Measurements from ENCODE around the gene FGGY.
A peak's percentile ranks its signal among the peaks of the same experiment; 100 is the strongest.
"Not testable (repeated sequence)": the region's sequence is repeated elsewhere in the genome, so short reads cannot be mapped to it uniquely, and the experiment has no call there.

Gene FGGY

DNA sequence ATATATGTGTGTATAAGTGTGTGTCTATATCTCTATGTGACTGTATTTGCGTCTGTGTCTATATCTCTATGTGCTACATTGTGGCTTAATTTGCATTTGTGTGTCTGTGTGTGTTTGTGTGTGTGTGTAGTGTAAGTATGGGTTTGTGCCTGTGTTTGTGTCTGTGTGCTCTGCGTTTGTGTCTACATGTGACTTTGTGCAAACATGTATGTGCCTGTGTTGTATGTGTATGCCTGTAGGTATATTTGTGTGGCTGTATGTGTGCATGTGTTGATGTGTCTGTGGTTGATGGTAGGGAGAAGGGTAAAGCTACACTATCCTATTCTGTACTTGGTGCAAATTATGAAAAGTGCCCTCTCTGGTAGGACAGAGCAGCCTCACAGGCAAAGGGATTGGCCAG, 7.3 kb upstream of the FGGY start:
- no peak for DNase-seq

GRCh38 chr1:59290193-59290949, 6.5 kb upstream of the FGGY start:
- DNase-seq = peak; percentile 35

- peak; percentile 44 for DNase-seq
Measured at GRCh38 chr1:59291561-59291960, 5.3 kb upstream of the FGGY start.

DNA sequence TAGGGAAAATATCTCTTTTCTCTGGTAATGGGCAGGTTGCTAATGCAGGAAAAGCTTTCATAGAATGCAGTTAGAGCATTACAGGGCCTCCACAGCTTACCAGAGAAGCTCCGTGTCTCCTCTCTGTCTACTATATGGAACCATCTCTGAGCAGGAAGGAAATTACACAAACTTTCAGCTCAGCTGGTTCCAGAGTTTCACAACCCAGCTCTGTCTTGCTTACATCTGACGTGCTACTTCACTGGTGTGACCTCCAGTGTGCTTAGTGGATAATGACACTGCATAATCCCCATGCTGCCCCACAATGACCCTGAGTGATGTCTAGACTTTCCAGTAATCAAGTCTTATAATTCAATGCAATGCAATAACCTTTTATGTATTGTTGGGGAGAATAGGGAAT, 4.3 kb upstream of the FGGY start:
- DNase-seq = peak; percentile 33

- no peak for DNase-seq
Measured at GRCh38 chr1:59293206-59293605, 3.7 kb upstream of the FGGY start.

DNA sequence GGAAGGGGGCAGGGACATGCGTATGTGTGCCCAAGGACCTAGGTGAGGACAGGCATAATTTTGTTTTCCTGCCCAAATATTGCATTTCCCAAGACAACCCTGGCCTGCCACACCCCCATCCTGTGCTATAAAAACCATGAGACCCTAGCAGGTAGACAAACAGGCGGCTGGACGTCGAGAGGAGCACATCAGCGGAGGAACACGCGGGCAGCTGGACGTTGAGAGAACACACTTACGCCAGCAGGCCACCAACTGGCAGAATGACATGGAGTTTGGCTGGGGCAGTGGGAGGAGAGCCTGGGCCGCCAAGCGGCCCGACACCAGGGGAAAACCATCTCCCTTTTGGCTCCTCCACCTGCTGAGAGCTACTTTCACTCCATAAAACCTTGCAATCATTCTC, 3.0 kb upstream of the FGGY start:
- no peak for DNase-seq

DNA sequence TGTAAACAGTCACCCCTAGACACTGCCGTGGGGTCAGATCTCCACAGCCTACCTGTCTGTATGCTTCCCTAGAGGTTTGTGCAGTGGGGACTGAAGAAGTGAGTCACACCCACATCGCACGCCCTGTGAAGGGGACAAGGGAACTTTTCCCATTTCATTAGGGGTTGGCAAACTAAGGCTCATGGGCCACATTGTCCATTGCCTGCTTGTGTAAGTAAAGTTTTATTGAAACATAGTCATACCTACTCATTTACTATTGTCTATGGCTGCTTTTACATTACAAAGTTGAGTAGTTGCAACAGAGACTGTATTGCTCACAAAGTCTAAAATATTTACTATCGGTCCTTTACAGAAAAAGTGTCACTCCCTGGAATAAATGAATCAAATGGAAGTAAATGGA, 2.5 kb upstream of the FGGY start:
- no peak for DNase-seq

- DNase-seq = no peak
Measured at GRCh38 chr1:59295618-59296017, 1.3 kb upstream of the FGGY start.

- no peak for DNase-seq
Measured at GRCh38 chr1:59298026-59298583, 1.2 kb downstream of the FGGY start.

GRCh38 chr1:59298710-59299346, 1.9 kb downstream of the FGGY start:
- peak; percentile 87 for DNase-seq

GRCh38 chr1:59299670-59300069, 2.8 kb downstream of the FGGY start:
- DNase-seq = not testable (repeated sequence)

DNA sequence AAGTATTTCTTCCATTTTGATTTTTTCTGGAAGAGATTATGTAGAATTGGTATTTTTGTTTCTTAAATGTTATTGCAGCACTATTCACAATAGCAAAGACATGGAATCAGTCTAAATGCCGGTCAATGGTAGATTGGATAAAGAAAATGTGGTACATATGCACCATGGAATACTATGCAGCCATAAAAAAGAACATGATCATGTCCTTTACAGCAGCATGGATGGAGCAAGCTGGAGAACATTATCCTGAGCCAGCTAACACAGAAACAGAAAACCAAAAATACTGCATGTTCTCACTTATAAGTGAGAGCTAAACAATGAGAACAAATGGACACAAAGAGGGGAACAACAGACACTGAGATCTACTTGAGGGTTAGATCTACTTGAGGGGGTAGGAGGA, 5.4 kb downstream of the FGGY start:
- DNase-seq = no peak

GRCh38 chr1:59302871-59303270, 6.0 kb downstream of the FGGY start:
- DNase-seq = no peak

GRCh38 chr1:59305188-59305587, 8.3 kb downstream of the FGGY start:
- DNase-seq = no peak

DNA sequence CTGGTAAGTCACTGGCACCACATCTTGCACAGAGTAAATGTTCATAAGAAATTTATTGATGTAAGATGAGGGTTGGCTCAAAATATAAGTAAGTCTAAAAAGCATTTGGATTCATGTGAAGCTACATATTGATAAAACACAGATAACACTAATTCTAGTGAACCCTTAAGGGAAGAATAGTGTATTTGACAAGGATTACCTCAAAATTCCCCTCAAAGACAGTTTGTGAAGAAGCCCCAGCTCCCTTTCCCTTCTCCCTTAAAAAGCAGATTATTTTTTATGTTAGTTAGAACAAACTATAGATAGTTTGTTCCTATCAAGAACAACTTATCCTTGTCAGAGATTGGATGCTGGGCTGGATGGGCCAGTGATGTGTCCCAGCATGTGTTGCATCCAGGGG, 10.7 kb downstream of the FGGY start:
- DNase-seq = no peak

DNA sequence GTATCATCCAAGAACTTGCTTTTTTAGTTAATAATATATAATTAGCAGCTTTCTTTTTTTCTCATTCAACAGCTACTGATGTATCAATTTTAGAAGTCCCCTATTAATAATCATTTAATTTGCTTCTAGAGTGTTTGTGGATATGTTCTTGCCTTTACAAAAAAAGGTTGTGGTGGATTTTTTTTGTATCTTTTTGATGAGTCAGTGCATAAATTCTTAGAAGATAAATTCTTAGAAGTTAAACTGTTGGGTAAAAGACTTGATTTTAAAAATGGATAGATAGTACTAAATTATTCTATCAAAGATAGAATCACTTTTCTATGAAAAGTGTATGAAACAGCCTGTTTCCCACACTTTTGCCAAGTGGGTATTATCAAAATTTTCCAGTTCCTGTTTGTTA, 11.9 kb downstream of the FGGY start:
- DNase-seq = no peak

DNA sequence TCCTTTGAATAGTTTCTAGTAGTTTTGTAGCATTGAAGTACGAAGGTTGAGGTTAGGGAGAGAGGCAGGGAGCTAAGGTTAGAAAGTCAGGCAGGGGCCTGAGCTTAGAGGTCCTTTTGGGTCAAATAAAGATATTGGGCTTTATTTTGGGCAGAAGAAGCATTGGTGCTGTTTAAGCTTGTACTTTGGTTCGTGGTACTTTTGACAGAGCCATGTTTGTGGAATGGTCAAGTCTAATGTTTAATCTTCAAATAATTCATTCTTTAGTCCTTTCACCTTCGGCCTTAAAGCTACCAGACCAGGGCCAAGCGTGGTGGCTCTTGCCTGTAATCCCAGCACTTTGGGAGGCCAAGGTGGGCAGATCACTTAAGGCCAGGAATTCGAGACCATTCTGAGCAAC, 12.5 kb downstream of the FGGY start:
- no peak for DNase-seq

GRCh38 chr1:59309795-59310548, 13.1 kb downstream of the FGGY start:
- no peak for DNase-seq

DNA sequence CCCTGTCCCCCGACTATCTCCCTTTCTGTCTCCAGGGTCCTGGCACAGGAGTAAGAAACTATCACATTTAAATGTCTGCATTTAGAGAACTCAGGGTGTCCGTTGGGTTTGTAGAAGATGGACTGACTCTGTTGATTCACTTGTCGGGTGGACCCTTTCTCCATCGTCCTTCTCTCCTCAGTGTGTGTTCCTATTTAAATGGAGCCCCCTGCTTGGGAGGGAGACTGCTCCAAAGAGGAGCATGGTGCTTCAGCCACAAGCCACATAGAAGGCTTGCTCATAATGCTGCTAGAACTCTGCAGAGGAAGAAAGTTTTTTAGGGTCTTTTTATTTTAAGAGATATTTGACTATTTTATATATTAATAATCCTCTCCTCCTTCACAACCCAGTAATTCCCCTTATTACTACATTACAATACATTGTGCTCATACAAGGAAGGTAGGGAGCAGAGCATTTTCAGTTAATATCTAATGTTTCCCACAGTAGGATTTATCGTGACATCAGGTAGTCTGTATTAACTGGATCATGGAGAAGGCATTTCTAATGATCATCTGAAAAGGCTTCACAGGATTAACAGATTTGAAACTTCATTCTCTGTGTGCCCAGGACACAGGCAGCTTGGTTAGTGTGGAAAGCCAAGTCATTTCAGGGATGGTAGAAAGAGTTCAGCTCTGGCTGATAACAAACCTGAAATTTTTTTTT, 13.8 kb downstream of the FGGY start:
- DNase-seq = no peak

DNA sequence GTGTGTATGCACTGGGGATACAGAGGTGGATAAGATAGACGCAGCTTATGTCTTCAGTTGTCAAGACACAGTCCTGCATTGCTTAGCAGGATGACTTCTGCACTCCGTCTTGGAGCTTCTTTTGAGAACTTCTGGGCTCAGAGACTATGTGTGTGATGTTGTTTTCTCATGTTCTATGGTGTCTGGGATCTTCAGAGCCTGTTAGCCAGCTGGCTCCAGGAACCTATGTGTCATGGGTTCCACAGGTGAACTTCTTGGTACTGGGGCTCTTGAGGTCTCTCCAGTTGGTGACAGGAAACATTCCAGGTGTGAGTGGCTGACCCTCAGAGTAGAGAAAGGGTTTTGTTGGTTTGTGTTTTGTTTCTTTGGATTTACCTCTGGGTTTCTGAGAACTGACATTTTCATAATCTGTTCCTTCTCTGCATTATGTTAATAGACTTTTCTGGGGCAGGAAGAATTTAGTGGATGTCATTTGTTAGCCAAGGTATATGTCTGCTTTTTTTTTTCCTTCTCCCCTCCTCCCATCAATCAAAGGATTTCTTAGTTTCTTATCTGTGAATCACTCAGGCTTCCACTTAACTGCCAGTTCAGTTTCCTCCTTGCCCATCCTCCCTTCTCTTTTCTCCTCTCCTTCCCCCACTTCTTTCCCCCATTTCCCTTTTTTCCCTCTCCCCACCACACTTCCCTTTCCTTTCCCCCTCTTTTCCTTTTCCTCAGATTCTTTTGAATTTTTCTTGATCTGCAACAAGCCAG, 18.1 kb downstream of the FGGY start:
- DNase-seq = no peak

GRCh38 chr1:59315529-59316463, 18.9 kb downstream of the FGGY start:
- peak; percentile 71 for DNase-seq
